Calu3 (cell line): ENCODE measurements around the gene AKIRIN1. TPM values are rescaled to one million over a fixed set of nuclear protein-coding genes. Genes with fewer than 3 reads are reported as not detected.

Experiments used
- Bru-seq: library from RNA; stranded (reverse); fragments of 400-500 nt; gene quantifications from one replicate; lab custom pipeline; 2021; lab: Mats Ljungman, UMichigan
- BruChase-seq, 2 experiments: library from RNA; stranded (reverse); fragments of 400-500 nt; gene quantifications; one replicate each; lab custom pipeline; 2021; lab: Mats Ljungman, UMichigan
- BruUV-seq: library from RNA; stranded (reverse); fragments of 400-500 nt; replicated peaks from 2 replicates; lab custom pipeline; 2021; lab: Mats Ljungman, UMichigan
- CTCF ChIA-PET: fragments of 300-600 bp; sonication (Branson Sonifier 250); formaldehyde crosslinking; loops from one replicate; lab custom pipeline; 2022; ENCODE audit warnings: antibody characterized with exemption; lab: Charles Lee
- DNase-seq: peaks from one replicate; pipeline ENCODE4 v3.0.0; 2022
- H3K27ac Mint-ChIP-seq: one replicate; pipeline ENCODE4 v1.8.0; 2022; ENCODE audit warnings: mixed read lengths; ENCODE audit not compliant: unreplicated experiment
- H3K27me3 Mint-ChIP-seq: one replicate; pipeline ENCODE4 v1.8.0; 2022; ENCODE audit warnings: mixed read lengths; ENCODE audit not compliant: unreplicated experiment
- H3K36me3 Mint-ChIP-seq: one replicate; pipeline ENCODE4 v1.8.0; 2022; ENCODE audit warnings: mild to moderate bottlenecking, moderate library complexity, mixed read lengths; ENCODE audit not compliant: insufficient read depth, unreplicated experiment
- H3K4me1 Mint-ChIP-seq: one replicate; pipeline ENCODE4 v1.8.0; 2022; ENCODE audit warnings: mild to moderate bottlenecking, low read depth, mixed read lengths; ENCODE audit not compliant: unreplicated experiment
- H3K4me3 Mint-ChIP-seq: one replicate; pipeline ENCODE4 v1.8.0; 2022; ENCODE audit warnings: mild to moderate bottlenecking, low read depth, moderate library complexity, mixed read lengths; ENCODE audit not compliant: unreplicated experiment
- H3K9me3 Mint-ChIP-seq: one replicate; pipeline ENCODE4 v1.8.0; 2022; ENCODE audit warnings: low read depth, mixed read lengths; ENCODE audit not compliant: unreplicated experiment
- intact Hi-C: fragments of 100-400 bp; cut with micrococcal nuclease; formaldehyde crosslinking; loops from one replicate; pipeline ENCODE4 v1.10.0; 2022; ENCODE audit not compliant: unreplicated experiment
- long read RNA-seq: library from polyadenylated mRNA; stranded (forward); transcript quantifications from one replicate; pipeline ENCODE4 v2.0.0, GENCODE V29; 2022
- total RNA-seq: library from RNA; stranded (reverse); gene quantifications from 2 replicates; pipeline ENCODE4 v1.2.3, GENCODE V29; 2022
- TF ChIP-seq, protein P1 (sequence below): fragments of 200-600 bp; IDR thresholded peaks from one replicate; pipeline ENCODE4 v1.8.0; 2022; ENCODE audit warnings: antibody characterized with exemption; ENCODE audit not compliant: unreplicated experiment

AKIRIN1 gene, protein sequence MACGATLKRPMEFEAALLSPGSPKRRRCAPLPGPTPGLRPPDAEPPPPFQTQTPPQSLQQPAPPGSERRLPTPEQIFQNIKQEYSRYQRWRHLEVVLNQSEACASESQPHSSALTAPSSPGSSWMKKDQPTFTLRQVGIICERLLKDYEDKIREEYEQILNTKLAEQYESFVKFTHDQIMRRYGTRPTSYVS
- total RNA-seq (69.1 and 75.9 TPM in 2 replicates), Bru-seq, nascent RNA (percentile 97 among the genes with signal in this experiment), BruChase-seq, experiment 1, labeled RNA remaining after a 6-hour chase (percentile 96 among the genes with signal in this experiment), BruChase-seq, experiment 2, labeled RNA remaining after a 2-hour chase (percentile 98 among the genes with signal in this experiment)
- long read RNA-seq, transcript AKIRIN1-202 (5 exons, 2,741 nt) = major isoform, 220 of 235 reads
- long read RNA-seq, partial matches to known transcripts = 9 of 235 reads
- long read RNA-seq, other reads (novel, unspliced or antisense) = 3 of 235 reads

GRCh38 chr1:38990738-38991637 lies at the start of gene AKIRIN1:
TSS of gene AKIRIN1 (plus strand) at chr1:38991276. CDS start at chr1:38991381, 105 bp downstream.
- no TSS peak for BruUV-seq
- CTCF ChIA-PET = no interaction called here
- H3K4me1 Mint-ChIP-seq = peaks cover 42% of the 10 kb centered on the region

DNA sequence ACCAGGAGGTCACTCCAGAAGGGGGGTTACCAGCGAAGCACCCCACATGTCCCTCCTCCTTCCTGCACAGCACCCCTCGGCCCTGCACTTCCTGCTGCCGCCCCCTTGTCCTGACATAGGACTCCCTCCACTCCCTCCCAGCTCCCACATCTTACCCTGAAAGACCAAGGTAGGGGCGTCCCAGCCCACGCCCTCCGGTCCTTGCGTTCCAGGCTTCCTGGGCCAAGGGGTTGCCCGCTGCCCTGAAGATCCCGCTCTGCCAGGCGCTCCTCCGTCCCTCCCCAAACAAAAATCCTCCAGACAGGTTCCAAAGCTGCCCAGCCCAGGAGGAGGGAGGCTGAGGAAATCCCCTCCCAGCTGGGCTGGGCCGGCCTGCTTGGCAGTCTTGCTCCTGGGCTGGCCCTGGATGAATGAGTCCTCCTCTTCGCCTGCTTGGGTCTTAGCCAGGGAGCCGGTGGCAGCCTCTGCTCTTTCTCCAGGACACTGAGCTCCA lies 49.5 kb upstream of the AKIRIN1 start, which contains the start of gene RHBDL2:
Gene RHBDL2 (minus strand): TSS at position 304 of the 493 bp plus-strand sequence. CDS start 22,618 bp downstream, outside the sequence.
- peaks cover 15% of the 10 kb centered on the region for H3K36me3 Mint-ChIP-seq
- H3K4me3 Mint-ChIP-seq = peak within 1 kb of the TSS; percentile 91
- no peaks in the 10 kb centered on the region for H3K9me3 Mint-ChIP-seq
- peak within 1 kb of the TSS; percentile 34 for H3K27ac Mint-ChIP-seq
- no TSS peak for BruUV-seq
- H3K4me1 Mint-ChIP-seq = peaks cover 33% of the 10 kb centered on the region
- DNase-seq = peak; percentile 65
- TF ChIP-seq, protein P1, sequence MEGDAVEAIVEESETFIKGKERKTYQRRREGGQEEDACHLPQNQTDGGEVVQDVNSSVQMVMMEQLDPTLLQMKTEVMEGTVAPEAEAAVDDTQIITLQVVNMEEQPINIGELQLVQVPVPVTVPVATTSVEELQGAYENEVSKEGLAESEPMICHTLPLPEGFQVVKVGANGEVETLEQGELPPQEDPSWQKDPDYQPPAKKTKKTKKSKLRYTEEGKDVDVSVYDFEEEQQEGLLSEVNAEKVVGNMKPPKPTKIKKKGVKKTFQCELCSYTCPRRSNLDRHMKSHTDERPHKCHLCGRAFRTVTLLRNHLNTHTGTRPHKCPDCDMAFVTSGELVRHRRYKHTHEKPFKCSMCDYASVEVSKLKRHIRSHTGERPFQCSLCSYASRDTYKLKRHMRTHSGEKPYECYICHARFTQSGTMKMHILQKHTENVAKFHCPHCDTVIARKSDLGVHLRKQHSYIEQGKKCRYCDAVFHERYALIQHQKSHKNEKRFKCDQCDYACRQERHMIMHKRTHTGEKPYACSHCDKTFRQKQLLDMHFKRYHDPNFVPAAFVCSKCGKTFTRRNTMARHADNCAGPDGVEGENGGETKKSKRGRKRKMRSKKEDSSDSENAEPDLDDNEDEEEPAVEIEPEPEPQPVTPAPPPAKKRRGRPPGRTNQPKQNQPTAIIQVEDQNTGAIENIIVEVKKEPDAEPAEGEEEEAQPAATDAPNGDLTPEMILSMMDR = no peak
- CTCF ChIA-PET = no interaction called here
- no peaks in the 10 kb centered on the region for H3K27me3 Mint-ChIP-seq
- intact Hi-C loops = loop anchor here (5.0 kb wide), 1 partner anchor 51 kb away; the partner anchor contains the start of gene AKIRIN1

More at GRCh38 chr1:38990738-38991637, at the start of gene AKIRIN1:
- Mint-ChIP-seq H3K9me3 (no peaks in the 10 kb centered on the region), H3K27me3 (no peaks in the 10 kb centered on the region), H3K27ac (peak within 1 kb of the TSS; percentile 87), H3K36me3 (peaks cover 52% of the 10 kb centered on the region), H3K4me3 (peak within 1 kb of the TSS; percentile 77)
- TF ChIP-seq, protein P1 = no peak
- intact Hi-C loops = loop anchor here (5.0 kb wide), 2 partner anchors 49 to 119 kb away; partner anchors contain the start of genes MYCBP and RHBDL2
- peak; percentile 100 for DNase-seq

GRCh38 chr1:38942664-38943428 lies 48.2 kb upstream of the AKIRIN1 start:
- no peaks in the 10 kb centered on the region for H3K27me3 Mint-ChIP-seq
- H3K27ac Mint-ChIP-seq = no peak overlapping the region
- H3K4me1 Mint-ChIP-seq = peaks cover 33% of the 10 kb centered on the region
- CTCF ChIA-PET = interaction anchor here (0.6 kb wide), 1 partner anchor 1533 kb away, joined by 3 read pairs; no protein-coding TSS in a partner anchor
- H3K9me3 Mint-ChIP-seq = no peaks in the 10 kb centered on the region
- DNase-seq = no peak
- no TSS peak for BruUV-seq
- intact Hi-C loops = loop anchor here (5.0 kb wide), 1 partner anchor 49 kb away; the partner anchor contains the start of gene AKIRIN1
- TF ChIP-seq, protein P1 = no peak
- peaks cover 15% of the 10 kb centered on the region for H3K36me3 Mint-ChIP-seq
- no peak overlapping the region for H3K4me3 Mint-ChIP-seq
